Hippocampal formation (tissue), 2 donors: ENCODE data around the gene E2F1.

ENCODE experiments used
- DNase-seq, 2 donors: peaks; one replicate each; lab custom pipeline; 2025; lab: John Stamatoyannopoulos, UW

E2F1 gene

GRCh38 chr20:33671573-33672288, 14.5 kb downstream of the E2F1 start:
- DNase-seq: no peak

- no peak for DNase-seq
Observed at GRCh38 chr20:33670715-33671499, 15.3 kb downstream of the E2F1 start.

DNA sequence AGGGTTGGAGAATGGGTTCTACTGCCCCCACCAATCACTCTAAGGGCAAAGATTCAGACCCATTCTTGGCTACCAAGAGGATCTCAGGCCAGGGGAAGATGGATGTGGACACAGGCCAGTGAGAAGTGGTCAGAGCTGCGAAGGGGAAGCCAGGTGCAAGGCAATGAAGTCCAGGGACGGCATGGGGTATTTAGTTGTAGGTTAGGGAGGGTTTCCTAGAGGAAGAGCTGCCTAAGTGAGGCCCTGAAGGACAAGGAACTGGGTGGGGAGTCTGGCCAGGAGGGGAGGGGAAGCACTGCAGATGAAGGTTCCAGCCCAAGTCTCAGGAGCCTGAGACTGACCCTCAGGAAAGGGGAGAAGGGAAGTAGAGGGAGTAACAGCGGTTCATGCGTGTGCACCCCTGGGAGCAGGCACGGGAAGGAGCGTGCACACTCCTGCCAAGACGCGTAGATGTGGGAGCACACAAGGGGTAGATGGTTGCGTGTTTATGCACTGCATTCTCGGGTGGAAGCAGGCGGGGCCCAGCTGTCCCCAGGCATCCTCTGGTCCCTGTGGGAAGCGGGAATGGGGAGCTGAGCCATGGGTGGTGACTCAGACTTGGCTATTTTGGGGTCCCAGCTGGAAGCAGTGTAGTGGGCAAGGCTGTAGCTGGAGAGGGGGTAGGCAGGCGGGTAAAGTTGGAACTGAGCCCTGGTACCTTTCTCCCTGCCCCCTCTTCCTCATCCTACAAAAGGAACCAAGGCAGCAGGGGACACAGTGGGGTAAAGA, 16.1 kb downstream of the E2F1 start:
- peak in 1 of 2 donors; percentile 18 for DNase-seq

DNA sequence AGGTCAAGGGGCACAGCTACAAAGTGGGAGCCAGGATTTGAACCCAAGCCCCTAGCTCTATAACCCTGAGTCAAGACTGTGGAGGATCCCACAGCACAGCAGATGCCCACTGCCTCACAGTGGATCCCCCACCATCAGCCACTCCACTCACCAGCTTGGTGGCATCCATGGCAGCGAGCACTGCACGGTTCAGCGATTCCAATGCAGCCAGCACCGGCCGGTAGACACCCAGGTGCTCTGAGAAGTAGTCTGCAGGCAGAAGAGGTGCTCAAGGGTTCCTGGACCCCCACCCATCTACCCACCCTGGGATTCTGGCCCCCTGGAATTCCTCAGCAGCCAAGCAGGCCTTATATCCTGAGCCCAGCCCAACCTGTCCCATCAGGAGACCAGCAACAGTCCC, 17.0 kb downstream of the E2F1 start:
- no peak for DNase-seq

DNA sequence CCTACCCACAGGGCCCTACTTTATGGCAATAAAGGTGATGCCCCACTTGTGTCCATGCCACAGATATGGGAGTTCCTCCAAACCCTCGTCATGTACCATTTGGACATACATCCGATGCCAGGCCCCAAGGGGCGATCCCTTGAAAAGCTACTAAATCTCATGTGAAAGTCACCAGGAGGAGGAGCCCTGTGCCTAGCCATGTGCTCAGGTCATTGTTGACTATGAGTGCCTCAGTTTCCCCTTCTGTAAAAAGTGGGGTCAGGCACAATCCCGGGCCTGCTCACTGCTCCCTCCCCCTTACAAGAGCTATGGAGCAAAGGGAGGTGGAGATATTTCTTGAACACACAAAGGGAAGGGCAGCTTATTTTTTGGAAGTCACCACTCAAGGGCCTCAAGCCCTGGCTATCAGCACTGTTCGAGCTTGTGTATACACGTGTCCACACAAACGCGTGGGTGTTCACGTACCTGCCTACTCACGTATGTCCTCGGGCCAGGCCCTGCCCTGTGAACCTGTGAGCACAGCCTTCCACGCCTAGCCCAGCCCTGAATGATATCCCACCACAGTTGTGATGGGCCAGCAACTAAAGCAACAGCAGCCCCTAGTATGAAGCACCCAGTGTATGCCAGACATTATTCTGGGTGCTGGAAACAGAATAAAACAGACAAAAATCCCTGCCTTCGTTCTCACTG, 17.6 kb downstream of the E2F1 start:
- DNase-seq: no peak

- peak in 1 of 2 donors; percentile 74 for DNase-seq
Observed at GRCh38 chr20:33667676-33668465, 18.3 kb downstream of the E2F1 start.

DNA sequence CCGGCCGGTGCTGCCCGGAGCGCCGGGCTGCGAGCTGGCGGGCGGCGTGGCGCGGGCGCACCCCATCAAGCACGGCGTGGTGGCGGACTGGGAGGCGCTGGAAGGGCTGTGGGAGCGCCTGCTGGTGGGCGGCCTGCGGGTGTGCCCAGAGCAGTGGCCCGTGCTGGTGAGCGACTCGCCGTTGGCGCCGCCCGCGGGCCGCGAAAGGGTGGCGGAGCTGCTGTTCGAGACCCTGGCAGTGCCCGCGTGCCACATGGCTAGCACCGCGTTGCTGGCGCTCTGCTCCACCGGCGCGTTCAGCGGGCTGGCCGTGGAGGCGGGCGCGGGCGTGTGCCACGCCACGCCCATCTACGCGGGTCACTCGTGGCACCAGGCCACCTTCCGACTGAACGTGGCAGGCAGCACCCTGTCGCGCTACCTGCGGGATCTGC, 18.9 kb downstream of the E2F1 start:
- peak in 1 of 2 donors; percentile 70 for DNase-seq

GRCh38 chr20:33666293-33667244, 19.6 kb downstream of the E2F1 start, which contains the start of gene ACTL10:
ACTL10 (plus strand) TSS chr20:33666943; CDS start chr20:33667498, 555 bp downstream.
- peak; percentile 93 to 95 for DNase-seq

DNA sequence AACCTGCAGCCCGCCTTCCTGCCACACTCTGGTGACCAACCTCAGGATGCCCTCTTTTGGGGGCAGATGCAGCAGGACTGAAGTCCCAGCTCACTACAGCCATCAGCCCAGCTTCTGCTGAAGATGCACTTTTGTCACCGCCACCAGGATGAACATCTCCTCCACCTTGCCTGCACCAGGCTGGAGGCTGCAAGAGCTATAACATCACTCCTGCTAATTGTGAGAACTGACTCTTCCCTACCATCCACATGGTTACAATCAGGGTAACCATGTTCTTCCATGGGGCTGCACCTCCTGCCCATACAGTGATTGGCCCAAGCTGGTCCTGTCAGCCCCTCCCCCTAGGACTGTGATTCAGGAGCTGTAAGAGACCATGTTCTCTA, 21.4 kb downstream of the E2F1 start:
- no peak for DNase-seq

GRCh38 chr20:33664085-33664761, 22.0 kb downstream of the E2F1 start:
- DNase-seq: no peak

- DNase-seq: peak; percentile 67 to 77
Observed at GRCh38 chr20:33663161-33664084, 22.8 kb downstream of the E2F1 start.

DNA sequence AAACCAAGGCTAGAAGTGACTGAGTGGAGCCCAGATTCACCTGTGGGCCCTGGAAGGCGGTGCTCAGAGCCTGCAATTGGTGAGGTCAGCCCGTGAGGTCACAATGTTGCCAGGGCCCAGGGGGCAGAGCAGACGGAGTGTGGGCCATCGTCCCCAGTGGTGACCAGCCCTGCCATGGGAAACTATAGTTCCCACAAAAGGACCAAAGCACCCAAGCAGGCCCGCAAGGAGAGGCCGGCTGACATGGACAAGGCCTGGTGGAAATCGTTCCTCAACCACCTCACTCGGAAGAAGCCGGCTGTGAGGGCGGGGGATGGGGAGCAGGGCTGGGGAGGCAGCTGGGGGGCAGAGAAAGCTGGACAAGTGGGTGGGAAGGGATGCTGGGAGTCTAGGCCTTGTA, 24.0 kb downstream of the E2F1 start, which contains the start of gene C20orf144:
Gene C20orf144 (plus strand): TSS at position 156 of the 400 bp plus-strand sequence. CDS start 19 bp downstream, at position 175.
- DNase-seq: no peak

DNA sequence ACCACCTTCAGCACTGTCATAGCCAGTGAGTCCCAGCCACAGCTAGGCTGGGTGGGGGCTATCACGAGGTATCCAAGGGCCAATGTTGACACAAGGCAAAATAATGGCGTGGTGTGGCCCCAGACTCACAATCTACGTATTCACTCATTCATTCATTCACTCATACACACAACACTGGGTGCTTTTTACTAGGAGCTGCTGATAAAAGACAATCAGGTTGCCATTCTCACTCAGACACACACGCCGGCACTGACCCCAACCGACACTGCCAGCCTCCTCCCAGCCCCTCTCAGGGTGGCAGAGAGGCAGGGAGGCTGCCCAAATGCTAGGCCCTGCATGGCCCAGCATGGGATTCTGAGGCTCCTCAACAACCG, 25.5 kb downstream of the E2F1 start:
- DNase-seq: no peak

DNA sequence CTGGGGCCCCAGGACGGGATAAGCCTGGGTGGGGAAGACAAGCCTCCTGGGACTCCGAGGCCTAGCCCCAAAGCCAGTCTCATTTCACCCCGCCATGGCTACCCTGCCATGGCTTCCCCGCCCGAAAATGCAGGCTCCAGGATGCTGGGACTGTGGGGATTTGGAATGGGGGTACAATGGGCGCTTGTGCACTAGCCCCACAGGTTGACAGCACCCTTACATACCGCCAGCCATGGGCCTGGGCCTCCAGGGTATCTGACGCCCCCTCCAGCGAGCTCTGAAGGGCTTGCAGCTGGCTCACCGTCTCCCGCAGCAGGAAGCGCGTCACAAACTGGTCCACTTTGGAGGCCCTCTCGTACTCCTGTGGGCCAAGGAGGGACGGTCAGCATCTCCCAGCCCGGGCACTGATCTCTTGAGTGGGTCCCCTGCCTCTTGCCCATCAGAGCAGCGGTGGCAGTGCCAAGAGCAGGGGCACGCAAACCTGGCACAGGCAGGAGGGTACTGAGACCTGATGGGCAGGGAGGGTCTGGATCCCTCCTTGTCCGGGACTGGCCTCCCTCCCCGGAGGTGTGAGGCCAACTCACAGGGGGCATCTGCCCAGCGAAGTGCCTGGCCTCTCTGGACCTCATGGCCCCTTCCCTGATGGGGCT, 26.0 kb downstream of the E2F1 start:
- DNase-seq: no peak

DNA sequence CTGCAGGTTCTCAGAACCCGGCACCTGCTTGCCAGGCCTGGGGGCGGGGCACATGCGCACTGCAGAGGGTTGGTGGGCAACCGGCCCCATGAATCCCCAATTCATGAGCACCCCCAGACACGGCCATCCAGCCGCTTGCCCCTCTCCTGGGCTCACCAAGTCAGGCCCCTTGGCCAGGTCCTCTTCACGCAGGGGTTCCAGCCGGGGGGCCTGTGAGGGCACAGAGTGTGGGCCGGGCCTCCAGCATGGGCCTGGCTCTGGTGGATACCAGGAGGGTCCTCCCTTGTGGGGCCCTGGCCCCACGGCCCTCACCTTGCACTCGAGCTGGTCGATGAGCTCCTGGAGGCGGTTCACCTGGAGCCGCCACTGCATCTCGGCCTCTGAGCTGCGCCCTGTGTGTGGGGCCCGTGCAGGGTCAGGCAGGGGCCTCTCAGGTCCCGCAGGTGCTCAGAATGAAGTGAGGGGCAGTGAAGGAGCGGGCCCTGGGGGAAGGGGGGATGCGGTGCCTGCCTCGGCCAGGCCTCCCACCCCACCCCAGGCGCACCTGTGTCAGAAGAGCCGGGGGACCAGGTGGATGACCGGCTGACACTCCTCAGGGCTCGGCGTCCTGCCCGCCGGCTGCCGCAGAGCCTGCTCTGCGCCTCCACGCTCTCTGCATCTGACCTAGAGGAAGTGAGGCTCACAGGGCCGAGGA, 26.7 kb downstream of the E2F1 start:
- no peak for DNase-seq

DNA sequence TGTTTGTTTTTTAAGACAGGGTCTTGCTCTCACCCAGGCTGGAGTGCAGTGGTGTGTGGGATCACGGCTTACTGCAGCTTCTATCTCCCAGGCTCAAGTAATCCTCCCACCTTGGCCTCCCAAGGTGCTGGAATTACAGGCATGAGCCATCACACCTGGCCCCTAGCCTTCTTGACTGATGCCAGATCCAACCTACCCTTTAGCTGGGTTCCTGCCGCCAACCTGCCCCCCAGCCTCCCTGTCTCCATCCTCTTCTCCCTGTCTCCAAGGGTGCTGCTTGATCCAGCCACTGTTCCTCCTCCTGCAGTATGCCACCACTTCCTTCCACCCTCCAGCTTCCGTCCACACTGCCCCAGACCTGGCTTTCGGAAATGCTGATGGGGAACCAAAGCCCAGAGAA, 27.3 kb downstream of the E2F1 start:
- DNase-seq: no peak

GRCh38 chr20:33658510-33658909, 27.7 kb downstream of the E2F1 start:
- no peak for DNase-seq
